ENCODE results near the gene CACNA1B. TPM values are rescaled to one million over a fixed set of nuclear protein-coding genes. Genes with fewer than 3 reads are reported as not detected.

CACNA1B gene
- total RNA-seq, 1 experiment from 2014 or later, result 1.7 TPM

DNA sequence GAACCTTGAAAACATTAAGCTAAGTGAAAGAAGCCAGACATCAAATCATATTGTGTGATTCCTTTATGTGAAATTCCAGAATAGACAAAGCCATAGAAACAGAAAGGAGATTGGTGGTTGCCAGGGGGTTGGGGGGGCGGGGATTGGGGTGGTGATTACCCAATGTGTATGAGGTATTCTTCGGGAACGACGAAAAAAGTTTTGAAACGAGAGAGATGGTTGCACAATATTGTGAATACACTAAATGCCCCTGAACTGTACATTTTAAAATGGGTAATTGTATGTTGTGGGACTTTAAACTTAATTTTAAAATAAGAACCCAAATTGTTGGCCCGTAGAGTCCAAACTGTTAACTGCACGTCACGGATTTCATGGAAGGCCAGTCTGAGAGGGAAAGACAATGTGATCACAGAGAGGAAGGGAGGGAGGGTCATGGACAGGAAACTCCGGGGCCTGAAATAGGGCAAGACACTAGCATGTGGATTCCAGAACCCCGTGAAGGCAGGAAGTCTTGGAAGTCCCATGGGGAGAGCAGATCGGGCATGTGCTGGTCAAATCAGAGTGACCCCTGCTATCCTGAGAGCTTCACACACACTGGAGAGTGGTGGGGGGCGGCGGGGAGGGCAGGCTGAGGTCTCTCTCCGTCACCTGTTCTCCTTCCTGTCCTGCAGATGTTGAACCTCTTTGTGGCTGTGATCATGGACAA, 218.4 kb downstream of the CACNA1B start:
- ATAC-seq (no peak), DNase-seq (ENCODE audit: low read depth, low spot score) (no peak)
- no peaks in the 10 kb centered on the region for H3K27me3 ChIP-seq (ENCODE audit: insufficient read depth, low read length)
- H3K9me2 ChIP-seq (ENCODE audit: insufficient read depth), result no peaks in the 10 kb centered on the region
- H3K9ac ChIP-seq (ENCODE audit: low read length), result no peak overlapping the region
- H4K20me1 ChIP-seq (ENCODE audit: insufficient read depth), result no peaks in the 10 kb centered on the region
- TF ChIP-seq, protein P1, sequence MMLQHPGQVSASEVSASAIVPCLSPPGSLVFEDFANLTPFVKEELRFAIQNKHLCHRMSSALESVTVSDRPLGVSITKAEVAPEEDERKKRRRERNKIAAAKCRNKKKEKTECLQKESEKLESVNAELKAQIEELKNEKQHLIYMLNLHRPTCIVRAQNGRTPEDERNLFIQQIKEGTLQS (IDR thresholded peaks at IDR 0.05), result no peak
- TF ChIP-seq, protein P2, sequence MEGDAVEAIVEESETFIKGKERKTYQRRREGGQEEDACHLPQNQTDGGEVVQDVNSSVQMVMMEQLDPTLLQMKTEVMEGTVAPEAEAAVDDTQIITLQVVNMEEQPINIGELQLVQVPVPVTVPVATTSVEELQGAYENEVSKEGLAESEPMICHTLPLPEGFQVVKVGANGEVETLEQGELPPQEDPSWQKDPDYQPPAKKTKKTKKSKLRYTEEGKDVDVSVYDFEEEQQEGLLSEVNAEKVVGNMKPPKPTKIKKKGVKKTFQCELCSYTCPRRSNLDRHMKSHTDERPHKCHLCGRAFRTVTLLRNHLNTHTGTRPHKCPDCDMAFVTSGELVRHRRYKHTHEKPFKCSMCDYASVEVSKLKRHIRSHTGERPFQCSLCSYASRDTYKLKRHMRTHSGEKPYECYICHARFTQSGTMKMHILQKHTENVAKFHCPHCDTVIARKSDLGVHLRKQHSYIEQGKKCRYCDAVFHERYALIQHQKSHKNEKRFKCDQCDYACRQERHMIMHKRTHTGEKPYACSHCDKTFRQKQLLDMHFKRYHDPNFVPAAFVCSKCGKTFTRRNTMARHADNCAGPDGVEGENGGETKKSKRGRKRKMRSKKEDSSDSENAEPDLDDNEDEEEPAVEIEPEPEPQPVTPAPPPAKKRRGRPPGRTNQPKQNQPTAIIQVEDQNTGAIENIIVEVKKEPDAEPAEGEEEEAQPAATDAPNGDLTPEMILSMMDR (IDR thresholded peaks at IDR 0.05 in 2 of 3, conservative IDR thresholded peaks at IDR 0.05 in 1 of 3; ENCODE audit: borderline replicate concordance in 1 of 3, insufficient read depth in 1 of 3, low read depth in 2 of 3, low read length in 2 of 3), result no peak
- TF ChIP-seq SRF (IDR thresholded peaks at IDR 0.05; ENCODE audit: low read depth) (no peak), EZH2 (IDR thresholded peaks at IDR 0.05) (no peak)
- H3K36me3 ChIP-seq (ENCODE audit: control insufficient read depth in 1 of 2, insufficient read depth in 2 of 2, low read length in 2 of 2), result no peaks in the 10 kb centered on the region
- no peak overlapping the region for H3K4me2 ChIP-seq (ENCODE audit: low read length)
- ChIA-PET POLR2A (no interaction called here), RAD21 (ENCODE audit: low non-redundant PET in 1 of 2, low total read pairs in 2 of 2, uncharacterized antibody in 2 of 2, unreplicated experiment in 2 of 2) (no interaction called here), CTCF (no interaction called here)
- no peaks in the 10 kb centered on the region for H3K9me3 ChIP-seq (ENCODE audit: control insufficient read depth in 1 of 2, insufficient read depth in 1 of 2, low read depth in 1 of 2, low read length in 2 of 2)
- H2AFZ ChIP-seq (ENCODE audit: low read depth, low read length, poor library complexity, severe bottlenecking), result no peak overlapping the region
- intact Hi-C loops (cut with micrococcal nuclease), result no loop called here
- H3K4me1 ChIP-seq (ENCODE audit: control insufficient read depth in 1 of 2, insufficient read depth in 2 of 2, low read length in 2 of 2), result no peaks in the 10 kb centered on the region
- BruUV-seq (replicated peaks), result no TSS peak
- no peak overlapping the region for H3K4me3 ChIP-seq (replicated peaks in 1 of 2; ENCODE audit: low read depth in 1 of 2, low read length in 2 of 2)
- no peaks in the 10 kb centered on the region for H3K79me2 ChIP-seq (ENCODE audit: insufficient read depth, low read length)
- no peak overlapping the region for H3K27ac ChIP-seq (ENCODE audit: low read depth, low read length)

DNA sequence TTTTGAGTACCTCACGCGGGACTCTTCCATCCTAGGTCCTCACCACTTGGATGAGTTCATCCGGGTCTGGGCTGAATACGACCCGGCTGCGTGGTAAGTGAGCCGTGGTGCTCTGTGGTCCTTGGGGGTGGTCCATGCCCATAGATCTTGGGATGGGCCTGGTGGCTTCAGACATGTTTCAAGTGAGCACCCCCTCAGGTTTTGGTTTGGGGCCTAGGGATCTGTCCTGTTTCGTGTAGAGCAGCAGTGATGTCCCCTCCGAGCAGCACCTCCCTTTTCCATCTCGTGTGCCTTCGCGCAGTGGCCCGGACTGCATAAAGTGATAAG, 218.9 kb downstream of the CACNA1B start:
- H3K79me2 ChIP-seq (ENCODE audit: insufficient read depth, low read length), result no peaks in the 10 kb centered on the region
- no TSS peak for BruUV-seq (replicated peaks)
- no peak overlapping the region for H3K9ac ChIP-seq (ENCODE audit: low read length)
- no peak overlapping the region for H3K27ac ChIP-seq (ENCODE audit: low read depth, low read length)
- no peak overlapping the region for H3K4me2 ChIP-seq (ENCODE audit: low read length)
- H2AFZ ChIP-seq (ENCODE audit: low read depth, low read length, poor library complexity, severe bottlenecking), result no peak overlapping the region
- ChIA-PET POLR2A (no interaction called here), RAD21 (ENCODE audit: low non-redundant PET in 1 of 2, low total read pairs in 2 of 2, uncharacterized antibody in 2 of 2, unreplicated experiment in 2 of 2) (no interaction called here), CTCF (no interaction called here)
- H3K4me1 ChIP-seq (ENCODE audit: control insufficient read depth in 1 of 2, insufficient read depth in 2 of 2, low read length in 2 of 2), result no peaks in the 10 kb centered on the region
- no peak overlapping the region for H3K4me3 ChIP-seq (replicated peaks in 1 of 2; ENCODE audit: low read depth in 1 of 2, low read length in 2 of 2)
- H4K20me1 ChIP-seq (ENCODE audit: insufficient read depth), result no peaks in the 10 kb centered on the region
- H3K27me3 ChIP-seq (ENCODE audit: insufficient read depth, low read length), result no peaks in the 10 kb centered on the region
- no peaks in the 10 kb centered on the region for H3K9me3 ChIP-seq (ENCODE audit: control insufficient read depth in 1 of 2, insufficient read depth in 1 of 2, low read depth in 1 of 2, low read length in 2 of 2)
- TF ChIP-seq POLR2A (IDR thresholded peaks at IDR 0.05; ENCODE audit: borderline replicate concordance, extremely low read depth, insufficient read depth, insufficient read length) (no peak), JUND (IDR thresholded peaks at IDR 0.05) (no peak), POLR2AphosphoS5 (IDR thresholded peaks at IDR 0.05; ENCODE audit: low read depth, low read length) (no peak), YY1 (IDR thresholded peaks at IDR 0.05; ENCODE audit: extremely low read depth, insufficient replicate concordance, low read depth, low read length) (no peak)
- TF ChIP-seq, protein P3, sequence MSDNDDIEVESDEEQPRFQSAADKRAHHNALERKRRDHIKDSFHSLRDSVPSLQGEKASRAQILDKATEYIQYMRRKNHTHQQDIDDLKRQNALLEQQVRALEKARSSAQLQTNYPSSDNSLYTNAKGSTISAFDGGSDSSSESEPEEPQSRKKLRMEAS (IDR thresholded peaks at IDR 0.05), result no peak
- TF ChIP-seq, protein P2 (IDR thresholded peaks at IDR 0.05 in 2 of 3, conservative IDR thresholded peaks at IDR 0.05 in 1 of 3; ENCODE audit: borderline replicate concordance in 1 of 3, insufficient read depth in 1 of 3, low read depth in 2 of 3, low read length in 2 of 3), result no peak
- intact Hi-C loops (cut with micrococcal nuclease), result no loop called here
- ATAC-seq (no peak), DNase-seq (ENCODE audit: low read depth, low spot score) (no peak)
- H3K36me3 ChIP-seq (ENCODE audit: control insufficient read depth in 1 of 2, insufficient read depth in 2 of 2, low read length in 2 of 2), result no peaks in the 10 kb centered on the region
- no peaks in the 10 kb centered on the region for H3K9me2 ChIP-seq (ENCODE audit: insufficient read depth)
